Brain microvascular endothelial cell (primary cell): ENCODE results near the gene RPL10.

ENCODE experiments used
- DNase-seq: peaks from one replicate; pipeline ENCODE4 v3.0.0-alpha.2; 2020
- H3K27ac ChIP-seq: fragments of 250-450 bp; sonication (Bioruptor Pico); 2 replicates; pipeline ENCODE4 v1.5.1; 2020; ENCODE audit warnings: mild to moderate bottlenecking, moderate library complexity
- H3K27me3 ChIP-seq: fragments of 250-450 bp; sonication (Bioruptor Pico); replicated peaks from 2 replicates; pipeline ENCODE4 v1.5.1; 2020; ENCODE audit warnings: mild to moderate bottlenecking
- H3K36me3 ChIP-seq: fragments of 250-450 bp; sonication (Bioruptor Pico); replicated peaks from 2 replicates; pipeline ENCODE4 v1.5.1; 2020; ENCODE audit warnings: mild to moderate bottlenecking
- H3K4me3 ChIP-seq: 2 replicates; pipeline ENCODE4 v1.5.1; 2011; ENCODE audit warnings: low read depth, mild to moderate bottlenecking, control low read depth, low read length, moderate library complexity
- CTCF ChIP-seq: IDR thresholded peaks from 2 replicates; pipeline ENCODE4 v1.5.1; 2011; ENCODE audit warnings: low read depth, mild to moderate bottlenecking, moderate library complexity, low read length, control low read depth, inconsistent platforms; ENCODE audit errors: missing control alignments
- in situ Hi-C: cut with HindIII; loops from 2 replicates; pipeline ENCODE4 v1.10.0; 2017; ENCODE audit warnings: low sequenced_read_pairs, low pct_ligation_motif_present

RPL10 gene

DNA sequence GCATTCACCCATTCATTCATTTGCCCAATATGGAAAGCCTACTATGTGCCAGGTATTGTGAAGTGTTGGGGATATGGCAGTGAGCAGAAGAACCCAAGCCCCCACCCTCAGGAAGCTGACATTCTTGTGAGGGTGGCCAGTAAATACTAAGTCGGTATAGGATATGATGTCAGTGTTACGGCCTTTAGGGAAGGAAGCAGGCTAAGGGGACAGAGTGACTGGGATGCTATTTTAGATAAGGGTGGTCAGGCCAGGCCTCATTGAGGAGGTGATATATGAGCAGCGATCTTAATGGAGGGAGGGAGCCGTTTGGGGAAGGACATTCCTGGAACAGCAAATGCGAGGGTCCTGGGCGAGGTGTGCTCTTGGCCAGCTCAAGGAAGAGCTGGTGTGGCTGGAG is 32.3 kb downstream of the RPL10 start:
- no peak for DNase-seq
- no peak overlapping the region for H3K27ac ChIP-seq
- no peak overlapping the region for H3K4me3 ChIP-seq
- H3K27me3 ChIP-seq = no peaks in the 10 kb centered on the region
- in situ Hi-C loops = no loop called here
- peaks cover 11% of the 10 kb centered on the region for H3K36me3 ChIP-seq
- TF ChIP-seq CTCF = no peak

DNA sequence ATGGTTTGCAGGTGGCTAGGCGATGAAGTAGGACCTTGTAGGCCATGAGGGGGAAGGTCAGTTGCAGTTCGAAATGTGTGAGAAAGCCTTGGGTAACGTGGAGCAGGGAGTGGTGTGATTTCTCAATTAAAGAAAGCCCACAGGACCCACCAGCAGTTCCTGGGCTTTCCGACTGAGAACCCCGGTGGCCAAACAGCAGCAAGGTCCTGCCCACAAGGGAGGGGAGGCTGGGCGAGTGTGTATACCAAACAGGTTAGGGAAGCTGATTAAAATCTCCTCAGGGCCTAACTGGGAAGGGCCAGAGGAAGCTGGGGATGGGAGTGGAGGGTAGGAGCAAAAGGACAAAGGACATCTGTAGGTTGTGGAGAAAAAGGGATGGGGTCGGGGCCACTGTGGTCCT is 32.7 kb downstream of the RPL10 start:
- H3K27ac ChIP-seq = no peak overlapping the region
- in situ Hi-C loops = no loop called here
- no peak overlapping the region for H3K4me3 ChIP-seq
- no peak for DNase-seq
- TF ChIP-seq CTCF = no peak
- peaks cover 15% of the 10 kb centered on the region for H3K36me3 ChIP-seq
- H3K27me3 ChIP-seq = no peaks in the 10 kb centered on the region

GRCh38 chrX:154431341-154431740 is 33.2 kb downstream of the RPL10 start:
- Histone ChIP-seq H3K36me3 (peaks cover 15% of the 10 kb centered on the region), H3K27ac (no peak overlapping the region), H3K27me3 (no peaks in the 10 kb centered on the region), H3K4me3 (no peak overlapping the region)
- in situ Hi-C loops = no loop called here
- DNase-seq = no peak
- TF ChIP-seq CTCF = no peak

- no peak for TF ChIP-seq CTCF
- no peak overlapping the region for H3K27ac ChIP-seq
- in situ Hi-C loops = no loop called here
- no peaks in the 10 kb centered on the region for H3K27me3 ChIP-seq
- DNase-seq = no peak
- peaks cover 15% of the 10 kb centered on the region for H3K36me3 ChIP-seq
- no peak overlapping the region for H3K4me3 ChIP-seq
Measured at GRCh38 chrX:154432210-154432609, 34.0 kb downstream of the RPL10 start.

DNA sequence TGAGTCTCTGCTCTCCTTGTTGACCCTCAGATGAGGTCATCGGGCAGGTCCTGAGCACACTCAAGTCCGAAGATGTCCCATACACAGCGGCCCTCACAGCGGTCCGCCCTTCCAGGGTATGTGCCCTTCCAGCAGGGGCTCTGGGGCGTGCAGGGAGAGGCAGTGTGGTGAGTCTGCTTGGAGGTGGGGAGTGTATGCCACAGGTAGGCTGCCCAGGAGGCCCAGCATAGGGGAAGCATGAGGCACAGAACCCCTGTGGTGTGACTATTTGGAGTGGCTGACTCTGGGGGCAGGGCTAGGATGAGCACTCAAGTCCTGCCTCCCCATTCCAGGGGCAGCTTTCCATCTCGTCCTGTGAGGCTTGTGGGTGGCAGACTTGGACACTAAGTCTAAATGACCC is 35.4 kb downstream of the RPL10 start:
- Histone ChIP-seq H3K4me3 (no peak overlapping the region), H3K27ac (no peak overlapping the region)
- in situ Hi-C loops = no loop called here

More for the DNA sequence above, 35.4 kb downstream of the RPL10 start:
- no peaks in the 10 kb centered on the region for H3K27me3 ChIP-seq
- H3K36me3 ChIP-seq = peaks cover 15% of the 10 kb centered on the region
- no peak for DNase-seq
- no peak for TF ChIP-seq CTCF
